SK-N-DZ (cell line): Measurements from ENCODE around the gene DNMBP.
"Not testable (repeated sequence)": the region's sequence is repeated elsewhere in the genome, so short reads cannot be mapped to it uniquely, and the experiment has no call there.

Experiments used
- DNase-seq: peaks from one replicate; pipeline ENCODE4 v3.0.0-alpha.2; 2015; ENCODE audit warnings: low spot score

Gene DNMBP

DNA sequence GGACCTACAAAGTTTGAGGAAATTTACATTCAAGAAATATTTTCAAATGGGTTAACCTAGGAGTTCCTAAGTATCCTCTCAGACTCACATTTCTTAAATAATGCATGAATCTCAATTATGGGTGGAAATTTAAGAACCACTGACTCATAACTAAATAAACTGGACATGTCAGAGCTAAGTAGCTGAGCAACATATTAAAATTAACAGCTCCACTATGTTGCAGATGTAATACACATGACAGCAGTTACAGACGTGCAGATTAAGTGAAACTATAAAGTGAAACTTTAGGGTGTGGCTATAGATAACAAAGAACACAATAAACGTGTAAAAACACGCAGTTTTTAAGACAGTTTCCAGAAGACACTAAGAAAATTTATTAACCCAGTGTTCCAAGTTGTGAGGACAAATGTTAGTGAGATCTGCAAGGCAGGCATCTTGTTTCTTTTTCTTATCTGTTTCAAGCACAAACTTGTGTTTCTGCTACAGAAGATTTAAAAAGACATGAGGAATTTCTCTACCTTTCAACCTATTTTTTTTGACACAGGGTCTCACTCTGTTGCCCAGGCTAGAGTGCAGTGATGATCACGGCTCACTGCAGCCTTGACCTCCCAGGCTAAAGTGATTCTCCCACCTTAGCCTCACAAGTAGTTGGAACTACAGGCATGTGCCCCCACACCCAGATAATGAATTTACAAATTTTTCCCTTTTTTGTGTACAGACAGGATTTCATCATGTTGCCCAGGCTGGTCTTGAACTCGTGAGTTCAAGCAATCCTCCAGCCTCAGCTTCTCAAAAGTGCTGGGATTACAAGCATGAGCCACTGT, 25.3 kb downstream of the DNMBP start:
- no peak for DNase-seq

GRCh38 chr10:99983280-99983988, 26.3 kb downstream of the DNMBP start:
- peak; percentile 72 for DNase-seq

DNA sequence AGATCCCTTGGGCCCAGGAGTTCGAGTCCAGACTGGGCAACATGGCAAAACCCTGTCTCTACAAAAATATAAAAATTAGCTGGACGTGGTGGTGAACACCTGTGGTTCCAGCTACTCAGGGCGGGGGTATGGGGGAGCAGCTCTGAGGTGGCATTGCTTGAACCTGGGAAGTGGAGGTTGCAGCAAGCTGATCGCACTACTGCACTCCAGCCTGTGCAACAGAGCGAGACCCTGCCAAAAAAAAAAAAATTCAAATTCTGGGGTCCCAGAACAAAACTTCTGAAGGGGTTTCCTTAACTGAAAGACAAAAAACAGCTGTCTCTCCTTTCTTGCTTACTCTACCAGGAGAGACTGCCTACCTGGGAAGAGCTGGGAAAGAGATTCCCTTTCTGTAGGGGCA, 27.0 kb downstream of the DNMBP start:
- DNase-seq, result no peak

DNA sequence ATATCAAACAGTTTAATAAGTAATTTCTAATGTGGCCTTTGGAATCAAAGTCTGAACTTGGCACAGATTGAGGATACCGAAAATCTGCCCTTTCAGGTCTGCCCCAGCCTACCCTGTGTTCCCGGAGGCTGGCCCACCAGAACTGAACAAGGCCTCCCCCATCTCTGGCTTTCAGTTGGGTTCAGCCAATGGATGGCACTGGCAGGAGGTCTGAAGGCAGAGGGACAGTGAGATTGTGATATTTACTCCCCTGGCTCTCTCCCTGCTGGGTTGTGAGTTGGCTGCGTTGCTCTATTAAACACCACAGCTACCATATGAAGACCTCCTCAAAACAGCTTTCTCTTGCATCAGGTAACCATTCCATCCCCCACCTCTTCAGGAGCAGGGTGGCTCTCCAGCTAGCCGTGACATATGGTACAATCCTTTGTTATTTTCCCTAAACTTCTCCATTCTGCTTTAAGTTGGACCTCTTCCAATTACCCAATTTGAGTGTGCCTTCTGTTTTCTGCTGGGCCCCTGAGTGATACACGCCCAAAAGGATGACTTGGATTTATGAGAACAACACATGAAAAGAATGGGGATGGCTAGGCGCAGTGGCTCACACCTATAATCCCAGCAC, 28.1 kb downstream of the DNMBP start:
- DNase-seq, result no peak

GRCh38 chr10:99979066-99979685, 30.6 kb downstream of the DNMBP start:
- no peak for DNase-seq

GRCh38 chr10:99977916-99978315, 31.8 kb downstream of the DNMBP start:
- DNase-seq, result no peak

DNA sequence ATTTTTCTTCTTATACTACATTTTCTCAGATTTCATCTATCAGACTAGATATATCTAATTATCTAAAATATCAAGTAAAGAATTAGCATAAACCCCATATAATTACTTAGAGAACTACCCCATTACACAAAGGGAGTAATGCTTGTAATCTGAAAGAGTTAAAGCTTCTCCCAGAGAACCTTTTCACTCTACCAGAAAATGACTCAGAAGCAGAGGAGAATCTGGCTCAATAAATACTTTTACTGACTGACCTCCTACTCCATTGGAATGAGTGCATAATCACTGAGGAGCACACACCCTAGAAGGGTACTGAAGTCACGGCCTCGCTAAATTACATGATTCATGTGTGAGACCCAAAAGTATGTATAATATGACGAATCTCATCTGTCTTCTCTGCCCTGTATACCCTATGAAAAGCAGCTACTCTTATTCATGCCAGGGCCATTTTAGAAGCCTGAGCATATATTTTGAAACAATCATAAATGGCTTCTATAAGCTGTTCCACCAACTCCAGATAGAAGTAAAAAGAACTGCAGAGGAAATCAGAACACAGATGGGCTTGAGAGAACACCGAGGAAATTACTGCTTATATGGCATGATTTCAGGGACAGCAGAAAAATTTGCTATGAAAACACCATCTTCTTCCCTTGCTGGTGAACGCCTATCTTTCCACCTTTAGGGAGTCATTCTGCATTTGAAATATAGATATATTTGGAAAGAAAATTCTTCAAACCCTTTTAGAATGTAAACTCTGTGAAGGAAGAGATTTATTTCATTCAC, 32.7 kb downstream of the DNMBP start:
- DNase-seq, result no peak

- no peak for DNase-seq
Measured at GRCh38 chr10:99975942-99976809, 33.6 kb downstream of the DNMBP start.

DNA sequence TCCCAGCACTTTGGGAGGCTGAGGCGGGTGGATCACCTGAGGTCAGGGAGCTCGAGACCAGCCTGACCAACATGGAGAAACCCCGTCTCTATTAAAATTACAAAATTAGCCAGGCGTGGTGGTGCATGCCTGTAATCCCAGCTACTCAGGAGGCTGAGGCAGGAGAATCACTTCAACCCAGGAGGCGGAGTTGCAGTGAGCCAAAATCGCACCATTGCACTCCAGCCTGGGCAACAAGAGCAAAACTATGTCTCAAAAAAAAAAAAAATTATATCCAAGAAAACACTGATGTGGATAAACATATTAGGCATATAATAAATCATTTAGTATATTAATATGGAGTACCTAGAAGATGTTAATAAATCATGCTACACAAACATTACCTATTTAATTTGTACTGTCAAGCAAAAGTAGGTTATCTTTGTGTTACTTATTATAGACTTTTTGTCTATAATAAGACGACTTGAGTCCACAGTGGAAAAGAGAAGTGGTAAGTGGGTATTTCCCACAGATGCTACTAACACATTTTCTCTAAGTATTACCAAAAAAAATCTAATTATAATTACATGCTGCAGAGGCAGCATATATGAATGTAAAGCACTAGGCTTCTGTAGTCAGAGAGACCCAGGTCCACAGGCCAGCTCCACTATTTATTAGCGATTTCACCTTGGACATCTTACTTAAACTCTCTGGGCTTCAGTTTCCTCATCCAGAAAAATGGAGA, 34.5 kb downstream of the DNMBP start:
- DNase-seq, result no peak

- DNase-seq, result no peak
Measured at GRCh38 chr10:99973190-99973589, 36.6 kb downstream of the DNMBP start.

DNA sequence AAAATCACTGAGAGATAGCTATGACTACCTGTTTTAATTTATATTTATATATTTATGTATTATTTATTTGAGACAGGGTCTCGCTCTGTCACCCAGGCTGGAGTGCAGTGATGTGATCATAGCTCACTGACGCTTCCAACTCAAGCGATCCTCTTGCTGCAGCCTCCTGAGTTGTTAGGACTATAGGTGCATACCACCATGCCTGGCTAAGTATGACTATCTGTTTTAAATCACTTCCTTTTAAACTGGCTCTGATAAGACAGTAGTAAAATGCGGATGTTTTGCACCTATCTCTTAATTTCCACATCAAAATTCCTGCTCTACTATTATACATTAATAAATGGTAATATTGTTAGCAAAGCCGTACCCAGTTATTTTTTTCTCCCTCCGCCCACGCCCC, 41.8 kb downstream of the DNMBP start:
- no peak for DNase-seq

DNA sequence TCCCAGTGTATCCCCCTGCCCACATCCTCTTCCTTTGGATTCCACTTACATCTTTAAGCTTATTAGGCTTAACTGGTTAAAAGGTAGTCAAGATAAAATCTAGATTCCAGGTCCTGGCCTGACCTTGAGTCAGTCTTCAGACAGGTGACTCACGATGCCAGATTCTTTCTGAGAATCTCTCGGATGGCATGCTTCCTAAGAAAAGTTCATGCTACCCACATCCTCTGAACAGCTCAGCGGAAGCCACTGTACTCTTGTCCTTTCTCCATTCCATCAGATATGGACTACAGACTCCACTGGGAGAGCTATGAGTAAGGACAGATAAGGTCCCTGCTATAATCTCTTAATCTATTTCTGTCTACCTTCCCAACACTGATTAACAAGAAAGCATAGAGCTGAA, 43.4 kb downstream of the DNMBP start:
- DNase-seq, result peak; percentile 46

DNA sequence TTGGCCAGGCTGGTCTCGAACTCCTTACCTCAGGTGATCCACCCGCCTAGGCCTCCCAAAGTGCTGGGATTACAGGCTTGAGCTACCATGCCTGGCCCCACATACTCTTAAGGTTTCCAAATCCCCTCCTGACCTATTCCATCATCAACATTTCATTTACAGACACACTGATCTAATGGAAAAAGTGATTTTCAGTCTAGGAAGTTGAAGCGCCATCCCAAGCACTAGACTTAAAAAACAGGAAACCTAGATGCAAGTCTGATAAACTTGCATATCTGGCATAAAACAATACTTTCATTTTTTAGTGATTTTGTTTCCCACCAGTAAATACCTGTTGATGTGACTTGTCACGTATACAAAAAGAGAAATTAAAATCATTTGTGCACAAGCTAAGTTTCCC, 44.0 kb downstream of the DNMBP start:
- DNase-seq, result no peak

- DNase-seq, result no peak
Measured at GRCh38 chr10:99964791-99965190, 45.0 kb downstream of the DNMBP start.

- DNase-seq, result not testable (repeated sequence)
Measured at GRCh38 chr10:99963467-99964165, 46.1 kb downstream of the DNMBP start.

- no peak for DNase-seq
Measured at GRCh38 chr10:99958806-99959205, 50.9 kb downstream of the DNMBP start.

- DNase-seq, result no peak
Measured at GRCh38 chr10:99958302-99958701, 51.4 kb downstream of the DNMBP start.

GRCh38 chr10:99953510-99953909, 56.2 kb downstream of the DNMBP start:
- not testable (repeated sequence) for DNase-seq

- DNase-seq, result no peak
Measured at GRCh38 chr10:99952799-99953198, 56.9 kb downstream of the DNMBP start.
